Measurements from ENCODE around the gene MEP1B. TPM values are rescaled to one million over a fixed set of nuclear protein-coding genes. Genes with fewer than 3 reads are reported as not detected.

Gene MEP1B
- total RNA-seq, 1 experiment from 2014 or later = not detected

GRCh38 chr18:32237049-32237448 is 47.2 kb downstream of the MEP1B start:
- peaks cover 2% of the 10 kb centered on the region for H3K9me3 Mint-ChIP-seq (ENCODE audit: low read depth, unreplicated experiment)
- no TSS peak for BruUV-seq (replicated peaks)
- no peak for DNase-seq

GRCh38 chr18:32238635-32239268 is 48.9 kb downstream of the MEP1B start:
- peaks cover 11% of the 10 kb centered on the region for H3K27me3 Mint-ChIP-seq (ENCODE audit: unreplicated experiment)
- peaks cover 2% of the 10 kb centered on the region for H3K9me3 Mint-ChIP-seq (ENCODE audit: low read depth, unreplicated experiment)
- H3K27ac Mint-ChIP-seq (ENCODE audit: unreplicated experiment) = no peak overlapping the region
- no peak for TF ChIP-seq CTCF (IDR thresholded peaks at IDR 0.05; ENCODE audit: unreplicated experiment)
- no peaks in the 10 kb centered on the region for H3K36me3 Mint-ChIP-seq (ENCODE audit: insufficient read depth, unreplicated experiment)
- DNase-seq = no peak
- intact Hi-C loops (cut with micrococcal nuclease; ENCODE audit: unreplicated experiment) = no loop called here
- H3K4me1 Mint-ChIP-seq (ENCODE audit: low read depth, unreplicated experiment) = no peaks in the 10 kb centered on the region
- no peak overlapping the region for H3K4me3 Mint-ChIP-seq (ENCODE audit: low read depth, unreplicated experiment)
- CTCF ChIA-PET = interaction anchor here (0.6 kb wide), 1 partner anchor 212 kb away, joined by 3 read pairs; no protein-coding TSS in a partner anchor
- BruUV-seq (replicated peaks) = no TSS peak

More at GRCh38 chr18:32237049-32237448, 47.2 kb downstream of the MEP1B start:
- CTCF ChIA-PET = no interaction called here
- TF ChIP-seq CTCF (IDR thresholded peaks at IDR 0.05; ENCODE audit: unreplicated experiment) = no peak
- Mint-ChIP-seq H3K4me3 (ENCODE audit: low read depth, unreplicated experiment) (no peak overlapping the region), H3K4me1 (ENCODE audit: low read depth, unreplicated experiment) (no peaks in the 10 kb centered on the region), H3K27me3 (ENCODE audit: unreplicated experiment) (peaks cover 11% of the 10 kb centered on the region), H3K36me3 (ENCODE audit: insufficient read depth, unreplicated experiment) (no peaks in the 10 kb centered on the region), H3K27ac (ENCODE audit: unreplicated experiment) (no peak overlapping the region)
- intact Hi-C loops (cut with micrococcal nuclease; ENCODE audit: unreplicated experiment) = no loop called here

GRCh38 chr18:32242395-32242794 is 52.6 kb downstream of the MEP1B start:
- no peak overlapping the region for H3K4me3 Mint-ChIP-seq (ENCODE audit: low read depth, unreplicated experiment)
- no peak overlapping the region for H3K27ac Mint-ChIP-seq (ENCODE audit: unreplicated experiment)
- no peak for DNase-seq
- no peak for TF ChIP-seq CTCF (IDR thresholded peaks at IDR 0.05; ENCODE audit: unreplicated experiment)
- intact Hi-C loops (cut with micrococcal nuclease; ENCODE audit: unreplicated experiment) = no loop called here
- CTCF ChIA-PET = no interaction called here
- H3K27me3 Mint-ChIP-seq (ENCODE audit: unreplicated experiment) = peaks cover 10% of the 10 kb centered on the region
- H3K9me3 Mint-ChIP-seq (ENCODE audit: low read depth, unreplicated experiment) = no peaks in the 10 kb centered on the region
- H3K36me3 Mint-ChIP-seq (ENCODE audit: insufficient read depth, unreplicated experiment) = no peaks in the 10 kb centered on the region
- H3K4me1 Mint-ChIP-seq (ENCODE audit: low read depth, unreplicated experiment) = no peaks in the 10 kb centered on the region
- BruUV-seq (replicated peaks) = no TSS peak

- Mint-ChIP-seq H3K27me3 (ENCODE audit: unreplicated experiment) (peaks cover under 1% of the 10 kb centered on the region), H3K9me3 (ENCODE audit: low read depth, unreplicated experiment) (no peaks in the 10 kb centered on the region), H3K36me3 (ENCODE audit: insufficient read depth, unreplicated experiment) (no peaks in the 10 kb centered on the region), H3K27ac (ENCODE audit: unreplicated experiment) (no peak overlapping the region), H3K4me1 (ENCODE audit: low read depth, unreplicated experiment) (no peaks in the 10 kb centered on the region), H3K4me3 (ENCODE audit: low read depth, unreplicated experiment) (no peak overlapping the region)
- no peak for TF ChIP-seq CTCF (IDR thresholded peaks at IDR 0.05; ENCODE audit: unreplicated experiment)
- intact Hi-C loops (cut with micrococcal nuclease; ENCODE audit: unreplicated experiment) = no loop called here
- DNase-seq = no peak
- BruUV-seq (replicated peaks) = no TSS peak
- CTCF ChIA-PET = no interaction called here
These were observed 53.5 kb downstream of the MEP1B start for GRCh38 chr18:32243358-32243757.
